HL-60 (cell line): Measurements from ENCODE around the gene EIF4EBP2.

Experiments
- DNase-seq, 2 experiments: peaks; one replicate each; pipeline ENCODE4 v3.0.0-alpha.2; 2010 to 2020; ENCODE audit warnings: low read depth in 1 of 2, low spot score in 1 of 2
- H3K27ac ChIP-seq: fragments of 250-450 bp; sonication (Bioruptor Pico); replicated peaks from 2 replicates; pipeline ENCODE4 v1.5.1; 2020; ENCODE audit warnings: mild to moderate bottlenecking, moderate library complexity
- H3K27me3 ChIP-seq: fragments of 250-450 bp; sonication (Bioruptor Pico); 2 replicates; pipeline ENCODE4 v1.5.1; 2021; ENCODE audit warnings: mild to moderate bottlenecking, moderate library complexity; ENCODE audit not compliant: insufficient read depth, poor library complexity, severe bottlenecking
- H3K4me3 ChIP-seq: replicated peaks from 2 replicates; pipeline ENCODE4 v1.5.1; 2011; ENCODE audit warnings: mild to moderate bottlenecking, control low read depth, low read length; ENCODE audit not compliant: insufficient read depth
- GABPA ChIP-seq: IDR thresholded peaks from 2 replicates; pipeline ENCODE4 v1.6.1; 2012; ENCODE audit warnings: low read depth
- POLR2AphosphoS5 ChIP-seq: IDR thresholded peaks from 2 replicates; pipeline ENCODE4 v1.6.1; 2012; ENCODE audit warnings: low read depth
- SPI1 ChIP-seq: IDR thresholded peaks from 2 replicates; pipeline ENCODE4 v1.6.1; 2012; ENCODE audit warnings: low read depth, mild to moderate bottlenecking, borderline replicate concordance
- TF ChIP-seq, protein P1 (sequence below): IDR thresholded peaks from one replicate; pipeline ENCODE4 v1.5.1; 2011; ENCODE audit warnings: low read length, control low read depth, inconsistent platforms; ENCODE audit not compliant: insufficient read depth
- TF ChIP-seq, protein P2 (sequence below): IDR thresholded peaks from 2 replicates; pipeline ENCODE4 v1.6.1; 2012; ENCODE audit warnings: low read depth; ENCODE audit not compliant: insufficient replicate concordance

The EIF4EBP2 gene

DNA sequence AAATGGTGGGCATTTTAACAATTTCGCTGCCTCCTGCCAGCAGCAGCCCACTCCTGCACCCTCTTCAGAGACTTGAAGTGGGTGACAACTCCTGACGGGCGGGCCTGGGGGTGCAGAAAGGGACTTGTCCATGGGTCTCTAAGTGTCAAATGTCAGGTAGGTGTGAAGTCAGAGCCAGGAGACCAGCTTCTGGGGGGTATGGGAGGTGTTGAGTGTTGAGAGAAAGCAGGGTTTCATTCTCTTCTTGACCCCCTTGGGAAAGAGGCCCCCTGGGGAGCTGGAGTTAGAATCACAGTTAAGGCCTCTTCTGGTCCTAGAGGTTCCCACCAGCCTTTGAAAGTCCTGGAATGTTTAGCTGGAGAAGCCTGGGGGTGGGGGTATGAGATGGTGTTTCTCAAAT lies 63.0 kb downstream of the EIF4EBP2 start:
- no peak for DNase-seq
- TF ChIP-seq, protein P1, sequence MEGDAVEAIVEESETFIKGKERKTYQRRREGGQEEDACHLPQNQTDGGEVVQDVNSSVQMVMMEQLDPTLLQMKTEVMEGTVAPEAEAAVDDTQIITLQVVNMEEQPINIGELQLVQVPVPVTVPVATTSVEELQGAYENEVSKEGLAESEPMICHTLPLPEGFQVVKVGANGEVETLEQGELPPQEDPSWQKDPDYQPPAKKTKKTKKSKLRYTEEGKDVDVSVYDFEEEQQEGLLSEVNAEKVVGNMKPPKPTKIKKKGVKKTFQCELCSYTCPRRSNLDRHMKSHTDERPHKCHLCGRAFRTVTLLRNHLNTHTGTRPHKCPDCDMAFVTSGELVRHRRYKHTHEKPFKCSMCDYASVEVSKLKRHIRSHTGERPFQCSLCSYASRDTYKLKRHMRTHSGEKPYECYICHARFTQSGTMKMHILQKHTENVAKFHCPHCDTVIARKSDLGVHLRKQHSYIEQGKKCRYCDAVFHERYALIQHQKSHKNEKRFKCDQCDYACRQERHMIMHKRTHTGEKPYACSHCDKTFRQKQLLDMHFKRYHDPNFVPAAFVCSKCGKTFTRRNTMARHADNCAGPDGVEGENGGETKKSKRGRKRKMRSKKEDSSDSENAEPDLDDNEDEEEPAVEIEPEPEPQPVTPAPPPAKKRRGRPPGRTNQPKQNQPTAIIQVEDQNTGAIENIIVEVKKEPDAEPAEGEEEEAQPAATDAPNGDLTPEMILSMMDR: no peak
- TF ChIP-seq GABPA (no peak), SPI1 (no peak), POLR2AphosphoS5 (no peak)
- TF ChIP-seq, protein P2, sequence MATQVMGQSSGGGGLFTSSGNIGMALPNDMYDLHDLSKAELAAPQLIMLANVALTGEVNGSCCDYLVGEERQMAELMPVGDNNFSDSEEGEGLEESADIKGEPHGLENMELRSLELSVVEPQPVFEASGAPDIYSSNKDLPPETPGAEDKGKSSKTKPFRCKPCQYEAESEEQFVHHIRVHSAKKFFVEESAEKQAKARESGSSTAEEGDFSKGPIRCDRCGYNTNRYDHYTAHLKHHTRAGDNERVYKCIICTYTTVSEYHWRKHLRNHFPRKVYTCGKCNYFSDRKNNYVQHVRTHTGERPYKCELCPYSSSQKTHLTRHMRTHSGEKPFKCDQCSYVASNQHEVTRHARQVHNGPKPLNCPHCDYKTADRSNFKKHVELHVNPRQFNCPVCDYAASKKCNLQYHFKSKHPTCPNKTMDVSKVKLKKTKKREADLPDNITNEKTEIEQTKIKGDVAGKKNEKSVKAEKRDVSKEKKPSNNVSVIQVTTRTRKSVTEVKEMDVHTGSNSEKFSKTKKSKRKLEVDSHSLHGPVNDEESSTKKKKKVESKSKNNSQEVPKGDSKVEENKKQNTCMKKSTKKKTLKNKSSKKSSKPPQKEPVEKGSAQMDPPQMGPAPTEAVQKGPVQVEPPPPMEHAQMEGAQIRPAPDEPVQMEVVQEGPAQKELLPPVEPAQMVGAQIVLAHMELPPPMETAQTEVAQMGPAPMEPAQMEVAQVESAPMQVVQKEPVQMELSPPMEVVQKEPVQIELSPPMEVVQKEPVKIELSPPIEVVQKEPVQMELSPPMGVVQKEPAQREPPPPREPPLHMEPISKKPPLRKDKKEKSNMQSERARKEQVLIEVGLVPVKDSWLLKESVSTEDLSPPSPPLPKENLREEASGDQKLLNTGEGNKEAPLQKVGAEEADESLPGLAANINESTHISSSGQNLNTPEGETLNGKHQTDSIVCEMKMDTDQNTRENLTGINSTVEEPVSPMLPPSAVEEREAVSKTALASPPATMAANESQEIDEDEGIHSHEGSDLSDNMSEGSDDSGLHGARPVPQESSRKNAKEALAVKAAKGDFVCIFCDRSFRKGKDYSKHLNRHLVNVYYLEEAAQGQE: no peak
- Histone ChIP-seq H3K27ac (no peak overlapping the region), H3K27me3 (no peaks in the 10 kb centered on the region), H3K4me3 (no peak overlapping the region)

DNA sequence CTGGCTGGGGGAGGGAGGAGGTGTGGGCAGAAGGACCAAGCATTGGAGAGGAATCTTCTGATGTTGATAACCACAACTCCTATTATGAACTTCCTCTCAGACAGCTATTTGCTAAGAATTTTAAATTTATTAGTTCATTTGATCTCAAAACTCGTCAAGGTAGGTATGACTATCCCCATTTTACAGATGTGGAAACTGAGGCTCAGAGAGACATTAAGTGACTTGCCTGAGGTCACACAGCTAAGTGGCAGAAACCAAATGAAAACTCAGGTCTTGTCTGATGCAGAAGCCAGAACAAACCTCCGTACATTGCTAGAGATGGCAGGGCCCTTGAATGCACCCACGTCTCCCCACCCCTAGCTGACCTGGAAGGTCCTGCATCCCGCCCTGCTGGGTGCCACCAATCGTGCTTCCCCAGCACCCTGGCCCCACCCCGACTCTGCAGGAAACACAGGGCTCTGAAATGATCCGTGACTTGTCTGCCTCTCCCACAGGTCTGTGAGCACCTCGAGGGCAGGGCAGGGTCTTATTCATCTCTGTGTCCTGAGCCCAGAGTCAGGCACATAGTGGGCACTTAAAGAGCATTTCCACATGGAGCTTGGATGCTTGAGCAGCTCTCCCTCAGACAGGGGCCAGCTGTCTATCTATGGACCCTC lies 69.0 kb downstream of the EIF4EBP2 start:
- DNase-seq: no peak
- Histone ChIP-seq H3K27me3 (no peaks in the 10 kb centered on the region), H3K4me3 (no peak overlapping the region), H3K27ac (no peak overlapping the region)
- TF ChIP-seq POLR2AphosphoS5 (no peak), GABPA (no peak)
- TF ChIP-seq, protein P1: no peak
- TF ChIP-seq, protein P2: no peak

DNA sequence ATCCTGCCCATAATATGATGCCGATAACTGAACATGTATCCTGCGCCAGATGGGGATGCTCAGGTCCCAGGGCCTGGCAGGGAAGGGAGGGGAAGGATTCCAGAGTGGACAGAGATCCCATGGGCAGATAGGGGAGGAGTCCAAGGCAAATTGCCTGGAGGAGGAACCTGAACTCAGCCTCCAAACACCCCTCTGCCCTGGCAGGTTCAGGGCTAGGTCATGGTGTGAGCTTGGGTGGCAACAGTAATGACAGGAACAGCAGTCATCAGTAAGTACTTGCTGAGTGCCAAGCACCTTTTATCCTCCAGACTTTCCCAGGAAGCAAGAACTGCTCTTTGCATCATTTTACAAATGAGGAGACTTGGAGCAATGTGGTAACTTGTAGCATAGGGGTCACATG lies 70.8 kb downstream of the EIF4EBP2 start:
- no peaks in the 10 kb centered on the region for H3K27me3 ChIP-seq
- DNase-seq: no peak

More for the DNA sequence above, 70.8 kb downstream of the EIF4EBP2 start:
- Histone ChIP-seq H3K4me3 (no peak overlapping the region), H3K27ac (no peak overlapping the region)
- no peak for TF ChIP-seq GABPA
- TF ChIP-seq SPI1: no peak
- TF ChIP-seq, protein P1: no peak
- no peak for TF ChIP-seq POLR2AphosphoS5
- TF ChIP-seq, protein P2: no peak
